Vagina (tissue), 2 donors: Measurements from ENCODE around the gene KYNU. TPM values are rescaled to one million over a fixed set of nuclear protein-coding genes. Genes with fewer than 3 reads are reported as not detected.
"Not testable (repeated sequence)": the region's sequence is repeated elsewhere in the genome, so short reads cannot be mapped to it uniquely, and the experiment has no call there.

Experiments used
- DNase-seq, 2 donors: peaks; one replicate each; pipeline ENCODE4 v3.0.0-alpha.2; 2017; ENCODE audit errors: extremely low spot score in 2 of 2
- H3K27ac ChIP-seq: fragments of 200-600 bp; sonication (generic); one replicate; pipeline ENCODE4 v1.5.1; 2019
- H3K27me3 ChIP-seq: fragments of 200-600 bp; sonication (generic); one replicate; pipeline ENCODE4 v1.5.1; 2019
- H3K36me3 ChIP-seq, 2 donors: fragments of 200-600 bp; sonication (generic); one replicate each; pipeline ENCODE4 v1.5.1; 2017 to 2019
- H3K4me1 ChIP-seq: fragments of 200-600 bp; sonication (generic); one replicate; pipeline ENCODE4 v1.5.1; 2019
- H3K4me3 ChIP-seq, 2 donors: fragments of 200-600 bp; sonication (generic); 1 replicate in 1 of 2; 2 replicates in 1 of 2; pipeline ENCODE4 v1.5.1; 2016 to 2019
- H3K9me3 ChIP-seq: fragments of 200-600 bp; sonication (generic); one replicate; pipeline ENCODE4 v1.5.1; 2019
- POLR2A ChIP-seq, 2 donors: fragments of 450-650 bp; IDR thresholded peaks; one replicate each; pipeline ENCODE4 v1.6.1; 2017; ENCODE audit warnings: antibody characterized with exemption in 2 of 2, mild to moderate bottlenecking in 2 of 2, moderate library complexity in 2 of 2
- POLR2AphosphoS5 ChIP-seq, 2 donors: sonication (generic); formaldehyde crosslinking; IDR thresholded peaks; one replicate each; pipeline ENCODE4 v1.9.0; 2017; ENCODE audit warnings: antibody characterized with exemption in 2 of 2, mild to moderate bottlenecking in 2 of 2, low read depth in 1 of 2; ENCODE audit not compliant: insufficient read depth in 1 of 2
- intact Hi-C: fragments of 100-400 bp; cut with DNase I; formaldehyde crosslinking; loops from one replicate; pipeline ENCODE4 v1.15.1; 2023
- total RNA-seq: library from RNA; depleted of rRNA; stranded (reverse); fragments of >200 nt; gene quantifications from one replicate; pipeline ENCODE4 v1.2.3, GENCODE V29; 2016
- TF ChIP-seq, protein P1 (sequence below), 3 experiments: fragments of 450-650 bp in 2 of 3; fragments of 200-600 bp in 1 of 3; sonication (generic) in 1 of 3; IDR thresholded peaks; one replicate each; pipeline ENCODE4 v1.5.1; 2017 to 2019; ENCODE audit warnings: antibody characterized with exemption in 3 of 3, mild to moderate bottlenecking in 2 of 3, moderate library complexity in 2 of 3

Gene KYNU
- total RNA-seq, 1 donor from 2014 or later, result 3.7 TPM

DNA sequence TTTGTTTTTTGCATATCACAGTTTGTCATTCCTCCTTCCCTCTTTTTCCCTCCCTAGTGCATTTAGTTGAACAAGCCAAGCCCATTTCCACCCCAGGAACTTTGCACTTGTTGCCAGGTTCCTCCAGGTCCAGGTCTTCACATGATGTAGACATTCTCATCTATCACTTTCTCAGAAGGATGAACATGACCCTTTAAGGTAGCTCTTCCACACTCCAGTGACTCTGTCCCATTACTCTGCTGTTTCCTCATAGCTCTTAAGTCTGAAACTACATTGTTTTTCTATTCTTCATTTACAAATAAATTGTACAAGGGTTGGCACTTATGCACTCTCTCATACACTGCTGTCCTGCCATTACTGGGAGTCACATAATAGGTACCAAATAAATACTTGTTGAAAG, 6.1 kb downstream of the KYNU start:
- intact Hi-C loops, result no loop called here
- DNase-seq, result no peak
- Histone ChIP-seq H3K36me3 (no peaks in the 10 kb centered on the region), H3K4me3 (no peak overlapping the region), H3K4me1 (no peaks in the 10 kb centered on the region), H3K9me3 (no peaks in the 10 kb centered on the region), H3K27ac (no peak overlapping the region), H3K27me3 (no peaks in the 10 kb centered on the region)
- TF ChIP-seq, protein P1, sequence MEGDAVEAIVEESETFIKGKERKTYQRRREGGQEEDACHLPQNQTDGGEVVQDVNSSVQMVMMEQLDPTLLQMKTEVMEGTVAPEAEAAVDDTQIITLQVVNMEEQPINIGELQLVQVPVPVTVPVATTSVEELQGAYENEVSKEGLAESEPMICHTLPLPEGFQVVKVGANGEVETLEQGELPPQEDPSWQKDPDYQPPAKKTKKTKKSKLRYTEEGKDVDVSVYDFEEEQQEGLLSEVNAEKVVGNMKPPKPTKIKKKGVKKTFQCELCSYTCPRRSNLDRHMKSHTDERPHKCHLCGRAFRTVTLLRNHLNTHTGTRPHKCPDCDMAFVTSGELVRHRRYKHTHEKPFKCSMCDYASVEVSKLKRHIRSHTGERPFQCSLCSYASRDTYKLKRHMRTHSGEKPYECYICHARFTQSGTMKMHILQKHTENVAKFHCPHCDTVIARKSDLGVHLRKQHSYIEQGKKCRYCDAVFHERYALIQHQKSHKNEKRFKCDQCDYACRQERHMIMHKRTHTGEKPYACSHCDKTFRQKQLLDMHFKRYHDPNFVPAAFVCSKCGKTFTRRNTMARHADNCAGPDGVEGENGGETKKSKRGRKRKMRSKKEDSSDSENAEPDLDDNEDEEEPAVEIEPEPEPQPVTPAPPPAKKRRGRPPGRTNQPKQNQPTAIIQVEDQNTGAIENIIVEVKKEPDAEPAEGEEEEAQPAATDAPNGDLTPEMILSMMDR (IDR thresholded peaks at IDR 0.05), result no peak
- TF ChIP-seq POLR2A (IDR thresholded peaks at IDR 0.05) (no peak), POLR2AphosphoS5 (IDR thresholded peaks at IDR 0.05; ENCODE audit: insufficient read depth in 1 of 2, low read depth in 1 of 2) (no peak)

DNA sequence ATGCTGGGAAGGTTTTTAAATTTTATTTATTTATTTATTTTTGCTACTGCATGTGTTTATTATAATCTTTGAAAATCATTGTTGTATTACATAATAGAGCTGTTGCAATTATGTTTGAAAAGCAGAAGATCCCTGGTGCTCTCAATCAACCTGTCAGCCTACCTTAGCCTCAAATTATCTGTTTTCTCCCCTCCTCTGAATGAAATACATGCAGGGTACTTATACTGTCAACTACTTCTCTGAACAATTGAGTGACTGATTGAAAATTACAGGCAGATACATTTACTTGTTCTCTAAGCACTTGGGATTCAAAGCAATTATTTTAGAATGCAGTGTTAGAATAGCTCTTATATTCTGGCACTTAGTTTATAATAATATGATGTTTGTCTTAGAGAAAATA, 8.1 kb downstream of the KYNU start:
- no peak overlapping the region for H3K27ac ChIP-seq
- no peak for DNase-seq
- intact Hi-C loops, result no loop called here
- H3K27me3 ChIP-seq, result no peaks in the 10 kb centered on the region
- no peaks in the 10 kb centered on the region for H3K9me3 ChIP-seq
- H3K4me3 ChIP-seq, result no peak overlapping the region
- no peak for TF ChIP-seq POLR2A (IDR thresholded peaks at IDR 0.05)
- H3K4me1 ChIP-seq, result no peaks in the 10 kb centered on the region
- no peaks in the 10 kb centered on the region for H3K36me3 ChIP-seq

DNA sequence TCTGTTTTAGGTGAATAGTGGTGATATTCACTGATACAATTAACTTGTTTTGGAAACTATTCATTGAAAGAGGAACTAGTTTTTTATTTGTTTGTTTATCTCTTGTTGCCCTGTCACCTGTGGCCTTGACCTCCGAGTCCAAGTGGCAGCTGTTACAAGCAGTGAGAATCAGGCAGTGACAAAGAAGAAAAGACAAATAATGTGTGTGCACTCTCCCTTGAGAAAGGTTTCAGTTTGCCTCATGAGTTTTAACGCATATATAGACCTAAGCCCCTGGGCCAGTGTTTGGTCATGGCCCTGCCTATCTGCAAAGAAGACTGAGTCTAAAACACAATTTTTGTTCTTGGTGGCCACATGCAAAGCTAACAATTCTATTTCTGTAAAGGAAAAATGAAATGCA, 15.3 kb downstream of the KYNU start:
- Histone ChIP-seq H3K27me3 (no peaks in the 10 kb centered on the region), H3K27ac (no peak overlapping the region), H3K9me3 (no peaks in the 10 kb centered on the region), H3K36me3 (no peaks in the 10 kb centered on the region), H3K4me3 (no peak overlapping the region), H3K4me1 (no peaks in the 10 kb centered on the region)
- intact Hi-C loops, result no loop called here
- no peak for DNase-seq
- TF ChIP-seq, protein P1 (IDR thresholded peaks at IDR 0.05), result no peak
- no peak for TF ChIP-seq POLR2AphosphoS5 (IDR thresholded peaks at IDR 0.05; ENCODE audit: insufficient read depth in 1 of 2, low read depth in 1 of 2)

DNA sequence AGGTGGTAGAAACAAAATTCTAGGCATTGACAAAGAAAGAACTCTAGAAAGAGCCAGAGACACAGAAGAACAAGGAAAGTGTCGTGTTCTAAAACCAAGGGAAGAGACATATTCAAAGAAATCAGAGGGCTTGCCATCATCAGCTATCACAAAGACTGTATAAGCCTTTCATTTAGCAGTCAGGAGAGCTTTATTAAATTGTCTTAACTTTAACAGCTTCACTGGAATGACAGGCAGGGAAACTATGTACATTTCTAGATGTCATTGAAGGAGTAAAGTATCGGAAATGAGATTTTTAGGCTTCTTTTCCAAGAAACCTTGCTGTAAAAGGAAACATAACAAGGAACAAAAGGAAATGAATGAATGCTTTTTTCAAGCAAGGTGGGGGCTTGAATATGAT, 15.8 kb downstream of the KYNU start:
- no peak for TF ChIP-seq POLR2A (IDR thresholded peaks at IDR 0.05)
- no peak for TF ChIP-seq POLR2AphosphoS5 (IDR thresholded peaks at IDR 0.05; ENCODE audit: insufficient read depth in 1 of 2, low read depth in 1 of 2)
- TF ChIP-seq, protein P1 (IDR thresholded peaks at IDR 0.05), result no peak
- H3K36me3 ChIP-seq, result no peaks in the 10 kb centered on the region
- no peaks in the 10 kb centered on the region for H3K4me1 ChIP-seq
- no peak overlapping the region for H3K4me3 ChIP-seq
- intact Hi-C loops, result no loop called here
- no peak for DNase-seq
- H3K27ac ChIP-seq, result no peak overlapping the region
- H3K27me3 ChIP-seq, result no peaks in the 10 kb centered on the region
- H3K9me3 ChIP-seq, result no peaks in the 10 kb centered on the region

DNA sequence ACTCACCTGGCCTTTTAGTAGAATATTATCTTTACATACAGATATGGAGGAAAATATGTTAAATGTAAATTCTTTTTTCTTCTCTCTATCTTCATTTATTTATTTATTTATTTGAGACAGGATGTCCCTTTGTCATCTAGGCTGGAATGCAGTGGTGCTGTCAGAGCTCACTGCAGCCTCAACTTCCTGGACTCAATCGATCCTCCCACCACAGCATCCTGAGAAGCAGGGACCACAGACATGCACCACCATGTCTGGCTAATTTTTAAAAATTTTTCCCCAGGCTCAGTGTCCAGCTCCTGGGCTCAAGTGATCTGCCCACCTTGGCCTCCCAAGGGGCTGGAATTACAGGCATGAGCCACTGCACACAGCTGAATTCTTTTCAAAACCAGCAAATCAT, 20.3 kb downstream of the KYNU start:
- no peak for TF ChIP-seq POLR2AphosphoS5 (IDR thresholded peaks at IDR 0.05; ENCODE audit: insufficient read depth in 1 of 2, low read depth in 1 of 2)
- no peak for TF ChIP-seq POLR2A (IDR thresholded peaks at IDR 0.05)
- TF ChIP-seq, protein P1 (IDR thresholded peaks at IDR 0.05), result no peak
- Histone ChIP-seq H3K9me3 (no peaks in the 10 kb centered on the region), H3K36me3 (no peaks in the 10 kb centered on the region), H3K27me3 (no peaks in the 10 kb centered on the region), H3K27ac (no peak overlapping the region), H3K4me3 (no peak overlapping the region), H3K4me1 (no peaks in the 10 kb centered on the region)
- intact Hi-C loops, result no loop called here
- DNase-seq, result no peak

DNA sequence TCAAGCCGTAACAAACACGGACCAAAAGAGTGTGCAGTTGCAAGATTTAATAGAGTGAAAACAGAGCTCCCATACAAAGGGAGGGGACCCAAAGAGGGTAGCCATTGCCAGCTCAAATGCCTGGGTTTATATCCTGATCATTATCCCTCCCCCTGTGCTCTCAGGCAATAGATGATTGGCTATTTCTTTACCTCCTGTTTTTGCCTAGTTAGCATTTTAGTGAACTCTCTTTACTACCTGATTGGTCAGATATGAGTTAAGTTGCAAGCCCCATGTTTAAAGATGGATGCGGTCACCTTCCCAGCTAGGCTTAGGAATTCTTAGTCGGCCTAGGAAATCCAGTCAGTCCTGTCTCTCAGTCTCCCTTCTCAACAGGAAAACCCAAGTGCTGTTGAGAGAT, 22.9 kb downstream of the KYNU start:
- H3K9me3 ChIP-seq, H3K27me3 ChIP-seq, H3K36me3 ChIP-seq, H3K27ac ChIP-seq, intact Hi-C loops, H3K4me1 ChIP-seq, DNase-seq, H3K4me3 ChIP-seq: not testable (repeated sequence)
